MCF 10A (cell line): ENCODE results near the gene PLPP3. TPM values are rescaled to one million over a fixed set of nuclear protein-coding genes. Genes with fewer than 3 reads are reported as not detected.

Source experiments
- BruUV-seq: library from RNA; stranded (reverse); fragments of 400-500 nt; replicated peaks from 2 replicates; lab custom pipeline; 2021; lab: Mats Ljungman, UMichigan
- CTCF ChIA-PET: fragments of 300-600 bp; sonication (Branson Sonifier 250); formaldehyde crosslinking; extraction: SDS; loops from one replicate; lab custom pipeline; 2021; ENCODE audit warnings: antibody characterized with exemption, inconsistent platforms; lab: Yijun Ruan, JAX
- POLR2A ChIA-PET: fragments of 300-600, 350-650 bp; sonication (Branson Sonifier 250); formaldehyde crosslinking; extraction: SDS; loops from one replicate; lab custom pipeline; 2020; ENCODE audit warnings: antibody characterized with exemption, inconsistent platforms; lab: Yijun Ruan, JAX
- DNase-seq: peaks from one replicate; pipeline ENCODE4 v3.0.0-alpha.2; 2018; ENCODE audit not compliant: unreplicated experiment
- H3K27ac Mint-ChIP-seq: one replicate; pipeline ENCODE4 v1.8.0; 2022; ENCODE audit warnings: mild to moderate bottlenecking, low read depth, mixed read lengths; ENCODE audit not compliant: unreplicated experiment
- H3K27me3 Mint-ChIP-seq: one replicate; pipeline ENCODE4 v1.8.0; 2022; ENCODE audit warnings: mixed read lengths; ENCODE audit not compliant: insufficient read depth, unreplicated experiment
- H3K36me3 Mint-ChIP-seq: one replicate; pipeline ENCODE4 v1.8.0; 2022; ENCODE audit warnings: mild to moderate bottlenecking, moderate library complexity, mixed read lengths; ENCODE audit not compliant: insufficient read depth, unreplicated experiment
- H3K4me1 Mint-ChIP-seq: one replicate; pipeline ENCODE4 v1.8.0; 2022; ENCODE audit warnings: mixed read lengths; ENCODE audit not compliant: insufficient read depth, unreplicated experiment
- H3K4me3 Mint-ChIP-seq: one replicate; pipeline ENCODE4 v1.8.0; 2022; ENCODE audit warnings: mild to moderate bottlenecking, moderate library complexity, mixed read lengths; ENCODE audit not compliant: unreplicated experiment
- H3K9me3 Mint-ChIP-seq: one replicate; pipeline ENCODE4 v1.8.0; 2022; ENCODE audit warnings: mixed read lengths; ENCODE audit not compliant: unreplicated experiment
- CTCF ChIP-seq: fragments of 200-600 bp; IDR thresholded peaks from one replicate; pipeline ENCODE4 v1.8.0; 2022; ENCODE audit warnings: antibody characterized with exemption, mild to moderate bottlenecking; ENCODE audit not compliant: unreplicated experiment
- intact Hi-C: fragments of 100-400 bp; cut with micrococcal nuclease; formaldehyde crosslinking; loops from 2 replicates; pipeline ENCODE4 v1.14.1; 2022
- total RNA-seq: library from RNA; stranded (reverse); gene quantifications from 2 replicates; pipeline ENCODE4 v1.2.3, GENCODE V29; 2022

Gene PLPP3
- total RNA-seq, 1 experiment from 2014 or later: 0.84 TPM

GRCh38 chr1:56510642-56511021, 68.7 kb downstream of the PLPP3 start:
- ChIA-PET CTCF (interaction anchor here (0.7 kb wide), 1 partner anchor 1135 kb away, joined by 4 read pairs; no protein-coding TSS in a partner anchor), POLR2A (no interaction called here)
- no peak for DNase-seq
- no peaks in the 10 kb centered on the region for H3K9me3 Mint-ChIP-seq
- no peak for TF ChIP-seq CTCF
- no TSS peak for BruUV-seq
- H3K27me3 Mint-ChIP-seq: no peaks in the 10 kb centered on the region
- intact Hi-C loops: no loop called here
- peaks cover 12% of the 10 kb centered on the region for H3K4me1 Mint-ChIP-seq
- peaks cover 5% of the 10 kb centered on the region for H3K36me3 Mint-ChIP-seq
- H3K4me3 Mint-ChIP-seq: no peak overlapping the region
- H3K27ac Mint-ChIP-seq: no peak overlapping the region

- Mint-ChIP-seq H3K4me1 (peaks cover 12% of the 10 kb centered on the region), H3K27ac (no peak overlapping the region), H3K9me3 (no peaks in the 10 kb centered on the region), H3K36me3 (peaks cover 5% of the 10 kb centered on the region), H3K27me3 (no peaks in the 10 kb centered on the region), H3K4me3 (no peak overlapping the region)
- intact Hi-C loops: no loop called here
- ChIA-PET POLR2A (no interaction called here), CTCF (no interaction called here)
- DNase-seq: no peak
- no TSS peak for BruUV-seq
- TF ChIP-seq CTCF: no peak
Observed at GRCh38 chr1:56509713-56510641, 69.4 kb downstream of the PLPP3 start.

GRCh38 chr1:56508523-56508983, 70.8 kb downstream of the PLPP3 start:
- no TSS peak for BruUV-seq
- Mint-ChIP-seq H3K27me3 (no peaks in the 10 kb centered on the region), H3K4me3 (no peak overlapping the region), H3K4me1 (peaks cover 12% of the 10 kb centered on the region), H3K9me3 (no peaks in the 10 kb centered on the region), H3K36me3 (peaks cover 5% of the 10 kb centered on the region), H3K27ac (no peak overlapping the region)
- ChIA-PET POLR2A (interaction anchor here (0.8 kb wide), 1 partner anchor 492 kb away, joined by 7 read pairs; no protein-coding TSS in a partner anchor), CTCF (no interaction called here)
- TF ChIP-seq CTCF: no peak
- DNase-seq: peak; percentile 50
- intact Hi-C loops: no loop called here

GRCh38 chr1:56507925-56508522, 71.3 kb downstream of the PLPP3 start:
- Mint-ChIP-seq H3K9me3 (no peaks in the 10 kb centered on the region), H3K36me3 (peaks cover 5% of the 10 kb centered on the region), H3K27me3 (no peaks in the 10 kb centered on the region), H3K27ac (no peak overlapping the region), H3K4me3 (no peak overlapping the region), H3K4me1 (peaks cover 12% of the 10 kb centered on the region)
- ChIA-PET POLR2A (interaction anchor here (0.8 kb wide), 1 partner anchor 491 kb away, joined by 7 read pairs; no protein-coding TSS in a partner anchor), CTCF (interaction anchor here (0.7 to 0.8 kb wide), 2 partner anchors 32 to 1132 kb away, joined by 3 to 4 read pairs; no protein-coding TSS in a partner anchor)
- no TSS peak for BruUV-seq
- intact Hi-C loops: no loop called here
- TF ChIP-seq CTCF: no peak
- no peak for DNase-seq
